ENCODE measurements around the gene SPSB1.

DNA sequence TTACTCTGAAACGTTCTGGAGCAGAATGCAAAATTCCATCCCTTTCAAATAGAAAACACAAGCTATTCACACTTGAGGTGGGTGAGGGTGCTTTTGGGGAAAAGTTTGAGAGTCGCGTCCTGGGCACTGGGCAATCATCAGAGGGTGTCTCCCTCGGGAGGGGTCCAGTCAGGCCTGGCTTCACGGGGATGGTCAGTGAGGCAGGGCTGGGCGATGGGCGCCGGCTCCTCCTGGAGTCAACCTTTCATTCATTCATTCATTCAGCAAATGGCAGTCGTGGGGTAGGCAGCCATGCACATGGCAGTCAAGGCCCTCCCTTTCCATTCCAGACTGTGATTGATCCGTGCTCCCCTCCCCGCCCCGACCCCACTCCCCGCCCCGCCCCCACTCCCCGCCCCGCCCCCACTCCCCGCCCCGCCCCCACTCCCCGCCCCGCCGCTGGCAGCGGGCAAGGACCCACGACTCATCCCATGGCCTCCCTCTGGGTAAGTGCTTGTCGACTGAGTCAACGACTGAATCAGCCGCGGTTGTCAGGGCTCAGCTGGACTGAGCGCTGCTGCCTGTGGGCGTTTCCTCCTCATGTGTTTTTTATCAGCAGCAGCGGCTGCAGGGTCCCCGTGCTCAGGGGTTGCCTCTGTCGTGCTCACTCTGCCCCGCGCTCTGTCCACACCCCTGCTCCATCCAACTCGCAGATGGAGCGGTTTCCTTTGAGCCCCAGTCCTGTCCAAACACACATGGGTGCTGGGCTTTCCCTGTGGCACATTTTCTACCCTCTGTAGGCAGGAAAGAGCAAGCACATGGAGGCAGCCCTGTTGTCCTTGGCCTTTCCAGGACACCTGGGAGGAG, 12.5 kb upstream of the SPSB1 start:
- TF ChIP-seq, protein P1, sequence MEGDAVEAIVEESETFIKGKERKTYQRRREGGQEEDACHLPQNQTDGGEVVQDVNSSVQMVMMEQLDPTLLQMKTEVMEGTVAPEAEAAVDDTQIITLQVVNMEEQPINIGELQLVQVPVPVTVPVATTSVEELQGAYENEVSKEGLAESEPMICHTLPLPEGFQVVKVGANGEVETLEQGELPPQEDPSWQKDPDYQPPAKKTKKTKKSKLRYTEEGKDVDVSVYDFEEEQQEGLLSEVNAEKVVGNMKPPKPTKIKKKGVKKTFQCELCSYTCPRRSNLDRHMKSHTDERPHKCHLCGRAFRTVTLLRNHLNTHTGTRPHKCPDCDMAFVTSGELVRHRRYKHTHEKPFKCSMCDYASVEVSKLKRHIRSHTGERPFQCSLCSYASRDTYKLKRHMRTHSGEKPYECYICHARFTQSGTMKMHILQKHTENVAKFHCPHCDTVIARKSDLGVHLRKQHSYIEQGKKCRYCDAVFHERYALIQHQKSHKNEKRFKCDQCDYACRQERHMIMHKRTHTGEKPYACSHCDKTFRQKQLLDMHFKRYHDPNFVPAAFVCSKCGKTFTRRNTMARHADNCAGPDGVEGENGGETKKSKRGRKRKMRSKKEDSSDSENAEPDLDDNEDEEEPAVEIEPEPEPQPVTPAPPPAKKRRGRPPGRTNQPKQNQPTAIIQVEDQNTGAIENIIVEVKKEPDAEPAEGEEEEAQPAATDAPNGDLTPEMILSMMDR (conservative IDR thresholded peaks at IDR 0.05; ENCODE audit: low read depth in 2 of 2) = no peak
- TF ChIP-seq POLR2AphosphoS5 (IDR thresholded peaks at IDR 0.05; ENCODE audit: low read depth) = no peak
- no peak for TF ChIP-seq EZH2 (IDR thresholded peaks at IDR 0.05; ENCODE audit: low read depth, unreplicated experiment)

Data from GM23338 (cell line).